ENCODE measurements around the gene DEDD2.

- TF ChIP-seq, protein P1, sequence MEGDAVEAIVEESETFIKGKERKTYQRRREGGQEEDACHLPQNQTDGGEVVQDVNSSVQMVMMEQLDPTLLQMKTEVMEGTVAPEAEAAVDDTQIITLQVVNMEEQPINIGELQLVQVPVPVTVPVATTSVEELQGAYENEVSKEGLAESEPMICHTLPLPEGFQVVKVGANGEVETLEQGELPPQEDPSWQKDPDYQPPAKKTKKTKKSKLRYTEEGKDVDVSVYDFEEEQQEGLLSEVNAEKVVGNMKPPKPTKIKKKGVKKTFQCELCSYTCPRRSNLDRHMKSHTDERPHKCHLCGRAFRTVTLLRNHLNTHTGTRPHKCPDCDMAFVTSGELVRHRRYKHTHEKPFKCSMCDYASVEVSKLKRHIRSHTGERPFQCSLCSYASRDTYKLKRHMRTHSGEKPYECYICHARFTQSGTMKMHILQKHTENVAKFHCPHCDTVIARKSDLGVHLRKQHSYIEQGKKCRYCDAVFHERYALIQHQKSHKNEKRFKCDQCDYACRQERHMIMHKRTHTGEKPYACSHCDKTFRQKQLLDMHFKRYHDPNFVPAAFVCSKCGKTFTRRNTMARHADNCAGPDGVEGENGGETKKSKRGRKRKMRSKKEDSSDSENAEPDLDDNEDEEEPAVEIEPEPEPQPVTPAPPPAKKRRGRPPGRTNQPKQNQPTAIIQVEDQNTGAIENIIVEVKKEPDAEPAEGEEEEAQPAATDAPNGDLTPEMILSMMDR (conservative IDR thresholded peaks at IDR 0.05; ENCODE audit: low read length) = no peak
- TF ChIP-seq EZH2phosphoT487 (IDR thresholded peaks at IDR 0.05; ENCODE audit: borderline replicate concordance) = no peak
Measured at GRCh38 chr19:42165146-42165545, 52.3 kb downstream of the DEDD2 start.

All from Loucy (cell line).